Endothelial cell of umbilical vein (primary cell): ENCODE data around the gene EXOC3. TPM values are rescaled to one million over a fixed set of nuclear protein-coding genes. Genes with fewer than 3 reads are reported as not detected.

Experiments used
- BruUV-seq: library from RNA; stranded (reverse); fragments of 400-500 nt; replicated peaks from 2 replicates; lab custom pipeline; 2021; lab: Mats Ljungman, UMichigan
- CTCF ChIA-PET: fragments of 300-600, 350-600 bp; sonication (Branson Sonifier 250); formaldehyde crosslinking; loops from one replicate; lab custom pipeline; 2021; ENCODE audit warnings: antibody characterized with exemption, inconsistent platforms; lab: Charles Lee
- POLR2A ChIA-PET: fragments of 300-600, 350-600 bp; sonication (Branson Sonifier 250); formaldehyde crosslinking; loops from one replicate; lab custom pipeline; 2021; ENCODE audit warnings: antibody characterized with exemption, inconsistent platforms; lab: Charles Lee
- DNase-seq: peaks from one replicate; pipeline ENCODE4 v3.0.0-alpha.2; 2011; ENCODE audit warnings: low read depth, low spot score
- FAIRE-seq: peaks from 2 replicates; lab custom pipeline; 2011; peaks lifted over from hg19 to GRCh38; lab: Jason Lieb, UNC
- H2AFZ ChIP-seq: 2 replicates; pipeline ENCODE4 v1.6.0; 2012; ENCODE audit warnings: low read depth, low read length, control low read depth, inconsistent platforms
- H3K27ac ChIP-seq: 2 replicates; pipeline ENCODE4 v1.5.1; 2011; ENCODE audit warnings: low read depth, mild to moderate bottlenecking, control low read depth, low read length, moderate library complexity; ENCODE audit not compliant: insufficient read depth
- H3K27me3 ChIP-seq, 2 experiments: 2 replicates each; pipeline versions ENCODE4 v1.6.0 to v1.6.1; 2011; ENCODE audit warnings: low read length in 2 of 2, mixed read lengths in 1 of 2; ENCODE audit not compliant: control insufficient read depth in 2 of 2, insufficient read depth in 2 of 2
- H3K36me3 ChIP-seq, 2 experiments: 2 replicates in 1 of 2; 3 replicates in 1 of 2; pipeline ENCODE4 v1.5.1; 2011; ENCODE audit warnings: low read length in 2 of 2, mild to moderate bottlenecking in 1 of 2, moderate library complexity in 1 of 2; ENCODE audit not compliant: control insufficient read depth in 2 of 2, insufficient read depth in 2 of 2; ENCODE audit errors: extremely low read depth in 1 of 2
- H3K4me1 ChIP-seq: 3 replicates; pipeline ENCODE4 v1.5.1; 2011; ENCODE audit warnings: mild to moderate bottlenecking, low read length; ENCODE audit not compliant: control insufficient read depth, insufficient read depth; ENCODE audit errors: extremely low read depth
- H3K4me2 ChIP-seq: 2 replicates; pipeline ENCODE4 v1.6.1; 2011; ENCODE audit warnings: low read length, control low read depth, mixed read lengths; ENCODE audit not compliant: insufficient read depth
- H3K4me3 ChIP-seq, 3 experiments: fragments of 200-600 bp in 1 of 3; sonication (generic), shearing (Covaris generic) in 1 of 3; replicated peaks in 1 of 3; 2 replicates each; pipeline ENCODE4 v1.5.1; 2011 to 2016; ENCODE audit warnings: control low read depth in 3 of 3, low read length in 3 of 3, mild to moderate bottlenecking in 2 of 3, inconsistent platforms in 1 of 3, low read depth in 1 of 3, moderate library complexity in 1 of 3; ENCODE audit not compliant: insufficient read depth in 1 of 3
- H3K79me2 ChIP-seq: 2 replicates; pipeline ENCODE4 v1.6.0; 2012; ENCODE audit warnings: low read length, inconsistent platforms; ENCODE audit not compliant: control insufficient read depth, insufficient read depth
- H3K9ac ChIP-seq: replicated peaks from 2 replicates; pipeline ENCODE3; 2011; ENCODE audit warnings: low read length, control low read depth; ENCODE audit not compliant: insufficient read depth; ENCODE audit errors: extremely low read depth
- H3K9me1 ChIP-seq: replicated peaks from 3 replicates; pipeline ENCODE4 v1.6.0; 2011; ENCODE audit warnings: mild to moderate bottlenecking, low read length; ENCODE audit not compliant: control insufficient read depth, insufficient read depth; ENCODE audit errors: extremely low read depth
- H3K9me3 ChIP-seq: replicated peaks from 2 replicates; pipeline ENCODE4 v1.5.1; 2012; ENCODE audit warnings: low read length, inconsistent platforms; ENCODE audit not compliant: control insufficient read depth, insufficient read depth
- H4K20me1 ChIP-seq: replicated peaks from 2 replicates; pipeline ENCODE3; 2011; ENCODE audit warnings: mild to moderate bottlenecking, low read length; ENCODE audit not compliant: control insufficient read depth, insufficient read depth; ENCODE audit errors: extremely low read depth
- EZH2 ChIP-seq: IDR thresholded peaks from 2 replicates; pipeline ENCODE4 v1.6.1; 2012; ENCODE audit warnings: borderline replicate concordance, low read depth, mild to moderate bottlenecking, moderate library complexity, low read length, inconsistent platforms; ENCODE audit not compliant: severe bottlenecking
- FOS ChIP-seq: IDR thresholded peaks from 2 replicates; pipeline ENCODE4 v1.6.1; 2011; ENCODE audit warnings: mild to moderate bottlenecking, low read length, moderate library complexity, borderline replicate concordance; ENCODE audit not compliant: insufficient read depth
- GATA2 ChIP-seq: IDR thresholded peaks from 2 replicates; pipeline ENCODE4 v1.7.0; 2011; ENCODE audit warnings: low read depth, mild to moderate bottlenecking, moderate library complexity, mixed read lengths, low read length; ENCODE audit not compliant: insufficient read length, insufficient read depth
- JUN ChIP-seq: IDR thresholded peaks from 2 replicates; pipeline ENCODE4 v1.6.1; 2011; ENCODE audit warnings: borderline replicate concordance, low read depth; ENCODE audit not compliant: insufficient read length, insufficient read depth
- MYC ChIP-seq: IDR thresholded peaks from one replicate; pipeline ENCODE4 v1.6.1; 2011; ENCODE audit warnings: mild to moderate bottlenecking, low read depth, low read length
- POLR2A ChIP-seq: IDR thresholded peaks from 2 replicates; pipeline ENCODE4 v1.6.1; 2012; ENCODE audit warnings: low read depth, mild to moderate bottlenecking, control low read depth, low read length
- POLR2AphosphoS5 ChIP-seq: IDR thresholded peaks from 2 replicates; pipeline ENCODE4 v1.6.1; 2012; ENCODE audit warnings: low read depth, mild to moderate bottlenecking, control low read depth, low read length, moderate library complexity; ENCODE audit not compliant: insufficient read depth
- dilution Hi-C: fragments of 300-500 bp; cut with MboI; formaldehyde crosslinking; loops from one replicate; pipeline ENCODE4 v1.15.0; 2019; ENCODE audit warnings: low sequenced_read_pairs; ENCODE audit not compliant: extremely low pct_ligation_motif_present
- intact Hi-C: fragments of 100-400 bp; cut with micrococcal nuclease; formaldehyde crosslinking; loops from one replicate; pipeline ENCODE4 v1.10.0; 2022
- polyA plus RNA-seq, 4 experiments: library from polyadenylated mRNA; depleted of rRNA in 3 of 4; stranded (reverse) in 3 of 4; unstranded in 1 of 4; fragments of >200 nt; gene quantifications; 2 replicates each; pipeline versions ENCODE4 v1.2.1 to v1.2.3, GENCODE V29; 2011 to 2012; ENCODE audit warnings: missing spikeins in 1 of 4
- total RNA-seq: library from RNA; stranded (reverse); gene quantifications from 2 replicates; pipeline ENCODE4 v1.2.3, GENCODE V29; 2021
- TF ChIP-seq, protein P1 (sequence below), 2 donors: IDR thresholded peaks; 1 replicate in 1 of 2; 2 replicates in 1 of 2; pipeline ENCODE4 v1.5.1; 2011; ENCODE audit warnings: low read length in 2 of 2, mild to moderate bottlenecking in 2 of 2, moderate library complexity in 2 of 2, control low read depth in 1 of 2, inconsistent platforms in 1 of 2, low read depth in 1 of 2; ENCODE audit not compliant: insufficient read depth in 1 of 2; ENCODE audit errors: extremely low read depth in 1 of 2
- TF ChIP-seq, protein P2 (sequence below): IDR thresholded peaks from 2 replicates; pipeline ENCODE4 v1.6.1; 2011; ENCODE audit not compliant: insufficient read depth, insufficient read length

Gene EXOC3
- total and polyA plus RNA-seq, 2 donors (not counting 3 experiments of a cell fraction or from before 2014, with no cell fraction given) = 26.4 to 52.9 TPM

DNA sequence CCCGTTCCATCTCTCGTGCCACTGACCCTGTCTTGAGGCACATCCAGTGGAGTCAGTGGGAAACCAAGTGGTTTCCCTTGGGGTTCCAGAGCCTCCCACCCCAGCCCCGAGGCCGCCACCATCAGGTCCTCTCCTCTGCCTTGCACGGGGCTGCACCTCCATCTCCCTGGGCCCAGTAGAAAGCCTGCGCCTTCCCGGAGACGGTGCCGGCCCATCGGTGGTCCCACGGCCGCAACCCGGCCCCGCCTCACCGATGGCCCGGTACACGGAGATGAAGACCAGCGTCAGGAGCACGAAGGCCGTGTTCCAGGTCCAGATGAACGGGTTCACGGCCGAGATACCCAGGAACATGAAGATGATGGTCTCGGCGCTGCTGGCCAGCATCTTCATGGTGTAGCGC is 40.0 kb downstream of the EXOC3 start:
- Histone ChIP-seq H3K4me3 (no peak overlapping the region), H3K4me1 (no peaks in the 10 kb centered on the region), H2AFZ (no peak overlapping the region), H3K9me1 (no peaks in the 10 kb centered on the region), H3K27ac (no peak overlapping the region), H3K79me2 (no peaks in the 10 kb centered on the region), H4K20me1 (no peaks in the 10 kb centered on the region), H3K4me2 (no peak overlapping the region), H3K9me3 (no peaks in the 10 kb centered on the region), H3K36me3 (no peaks in the 10 kb centered on the region), H3K9ac (no peak overlapping the region), H3K27me3 (peaks cover 0 to 2% of the 10 kb centered on the region in 2 experiments)
- POLR2A ChIA-PET = no interaction called here
- dilution Hi-C loops (no loop called here), intact Hi-C loops (no loop called here)
- TF ChIP-seq EZH2 (no peak), POLR2AphosphoS5 (no peak), FOS (no peak), POLR2A (no peak), JUN (no peak), GATA2 (no peak), MYC (no peak)
- TF ChIP-seq, protein P1, sequence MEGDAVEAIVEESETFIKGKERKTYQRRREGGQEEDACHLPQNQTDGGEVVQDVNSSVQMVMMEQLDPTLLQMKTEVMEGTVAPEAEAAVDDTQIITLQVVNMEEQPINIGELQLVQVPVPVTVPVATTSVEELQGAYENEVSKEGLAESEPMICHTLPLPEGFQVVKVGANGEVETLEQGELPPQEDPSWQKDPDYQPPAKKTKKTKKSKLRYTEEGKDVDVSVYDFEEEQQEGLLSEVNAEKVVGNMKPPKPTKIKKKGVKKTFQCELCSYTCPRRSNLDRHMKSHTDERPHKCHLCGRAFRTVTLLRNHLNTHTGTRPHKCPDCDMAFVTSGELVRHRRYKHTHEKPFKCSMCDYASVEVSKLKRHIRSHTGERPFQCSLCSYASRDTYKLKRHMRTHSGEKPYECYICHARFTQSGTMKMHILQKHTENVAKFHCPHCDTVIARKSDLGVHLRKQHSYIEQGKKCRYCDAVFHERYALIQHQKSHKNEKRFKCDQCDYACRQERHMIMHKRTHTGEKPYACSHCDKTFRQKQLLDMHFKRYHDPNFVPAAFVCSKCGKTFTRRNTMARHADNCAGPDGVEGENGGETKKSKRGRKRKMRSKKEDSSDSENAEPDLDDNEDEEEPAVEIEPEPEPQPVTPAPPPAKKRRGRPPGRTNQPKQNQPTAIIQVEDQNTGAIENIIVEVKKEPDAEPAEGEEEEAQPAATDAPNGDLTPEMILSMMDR (IDR thresholded peaks at IDR 0.05; ENCODE audit: extremely low read depth in 1 of 2, insufficient read depth in 1 of 2, low read depth in 1 of 2, low read length in 2 of 2) = no peak
- TF ChIP-seq, protein P2, sequence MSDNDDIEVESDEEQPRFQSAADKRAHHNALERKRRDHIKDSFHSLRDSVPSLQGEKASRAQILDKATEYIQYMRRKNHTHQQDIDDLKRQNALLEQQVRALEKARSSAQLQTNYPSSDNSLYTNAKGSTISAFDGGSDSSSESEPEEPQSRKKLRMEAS = no peak
- FAIRE-seq = no peak
- CTCF ChIA-PET = no interaction called here
- DNase-seq = no peak
- no TSS peak for BruUV-seq
